Stimulated activated memory B cell treated with anti-CD40 and anti-IgM and Interleukin-4, amounts not matched to agents 10 μg/mL and 1 μg/mL and 100 μg/mL, for 72 hours (primary cell): Measurements from ENCODE around the gene NCBP1.
A peak's percentile ranks its signal among the peaks of the same experiment; 100 is the strongest.

ENCODE experiments used
- ATAC-seq: fragments of 150-1000 bp; cut with Tn5 transposase; 2 replicates; pipeline ENCODE4 v1.10.0; 2021
- H3K27ac Mint-ChIP-seq: one replicate; pipeline ENCODE4 v1.8.0; 2022; ENCODE audit warnings: mild to moderate bottlenecking, mixed read lengths
- H3K27me3 Mint-ChIP-seq: one replicate; pipeline ENCODE4 v1.8.0; 2022; ENCODE audit warnings: mixed read lengths
- H3K36me3 Mint-ChIP-seq: one replicate; pipeline ENCODE4 v1.8.0; 2022; ENCODE audit warnings: mixed read lengths
- H3K4me1 Mint-ChIP-seq: one replicate; pipeline ENCODE4 v1.8.0; 2022; ENCODE audit warnings: mixed read lengths
- H3K4me3 Mint-ChIP-seq: one replicate; pipeline ENCODE4 v1.8.0; 2022; ENCODE audit warnings: mild to moderate bottlenecking, moderate library complexity, mixed read lengths
- H3K9me3 Mint-ChIP-seq: one replicate; pipeline ENCODE4 v1.8.0; 2022; ENCODE audit warnings: mixed read lengths

Gene NCBP1

DNA sequence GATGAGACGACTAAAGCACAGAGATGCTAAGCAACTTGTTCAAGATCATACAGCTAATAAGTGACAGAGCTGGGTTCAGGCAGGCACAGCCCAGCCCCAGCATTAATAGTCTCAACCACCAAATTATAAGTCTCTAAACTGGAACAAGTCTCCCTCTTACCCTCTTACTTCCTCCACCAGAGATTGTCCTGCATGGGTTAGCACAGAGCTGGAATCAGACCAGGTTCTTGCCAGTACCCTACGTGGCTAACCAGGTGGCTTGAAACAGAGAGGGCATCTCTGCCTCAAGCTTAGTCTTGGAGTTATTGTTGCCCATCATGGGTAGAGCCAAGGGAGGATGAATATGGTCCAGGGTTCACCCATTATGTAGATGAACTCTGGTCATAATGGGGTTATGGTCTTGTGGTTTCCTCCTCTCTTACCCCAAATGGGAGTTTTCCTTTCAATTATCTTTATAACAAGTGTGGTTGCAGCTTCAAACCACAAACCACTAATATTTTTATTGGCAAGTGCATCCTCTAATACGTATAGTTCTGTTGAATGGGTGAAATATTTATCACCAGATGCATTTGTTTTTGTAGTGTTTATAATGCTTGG lies 71.8 kb downstream of the NCBP1 start:
- no peaks in the 10 kb centered on the region for H3K36me3 Mint-ChIP-seq
- no peak overlapping the region for H3K4me3 Mint-ChIP-seq
- ATAC-seq: peak; percentile 39
- no peak overlapping the region for H3K27ac Mint-ChIP-seq
- H3K9me3 Mint-ChIP-seq: no peaks in the 10 kb centered on the region
- H3K27me3 Mint-ChIP-seq: peaks cover 34% of the 10 kb centered on the region
- no peaks in the 10 kb centered on the region for H3K4me1 Mint-ChIP-seq

GRCh38 chr9:97706246-97706645 lies 72.6 kb downstream of the NCBP1 start:
- no peak overlapping the region for H3K27ac Mint-ChIP-seq
- no peaks in the 10 kb centered on the region for H3K9me3 Mint-ChIP-seq
- ATAC-seq: no peak
- H3K4me1 Mint-ChIP-seq: peaks cover 6% of the 10 kb centered on the region
- no peak overlapping the region for H3K4me3 Mint-ChIP-seq
- no peaks in the 10 kb centered on the region for H3K36me3 Mint-ChIP-seq
- peaks cover 37% of the 10 kb centered on the region for H3K27me3 Mint-ChIP-seq

- Mint-ChIP-seq H3K4me3 (no peak overlapping the region), H3K4me1 (peaks cover 6% of the 10 kb centered on the region), H3K9me3 (no peaks in the 10 kb centered on the region), H3K27ac (no peak overlapping the region), H3K36me3 (no peaks in the 10 kb centered on the region), H3K27me3 (peaks cover 42% of the 10 kb centered on the region)
- peak; percentile 80 for ATAC-seq
Measured at GRCh38 chr9:97710356-97711222, 77.0 kb downstream of the NCBP1 start.

GRCh38 chr9:97711223-97711626 lies 77.6 kb downstream of the NCBP1 start:
- no peak for ATAC-seq
- no peak overlapping the region for H3K4me3 Mint-ChIP-seq
- peaks cover 42% of the 10 kb centered on the region for H3K27me3 Mint-ChIP-seq
- H3K4me1 Mint-ChIP-seq: peaks cover 6% of the 10 kb centered on the region
- H3K36me3 Mint-ChIP-seq: no peaks in the 10 kb centered on the region
- H3K27ac Mint-ChIP-seq: no peak overlapping the region
- no peaks in the 10 kb centered on the region for H3K9me3 Mint-ChIP-seq

- peaks cover 6% of the 10 kb centered on the region for H3K4me1 Mint-ChIP-seq
- ATAC-seq: no peak
- no peaks in the 10 kb centered on the region for H3K36me3 Mint-ChIP-seq
- peaks cover 3% of the 10 kb centered on the region for H3K9me3 Mint-ChIP-seq
- no peak overlapping the region for H3K4me3 Mint-ChIP-seq
- H3K27me3 Mint-ChIP-seq: peaks cover 41% of the 10 kb centered on the region
- H3K27ac Mint-ChIP-seq: no peak overlapping the region
Measured at GRCh38 chr9:97714435-97714834, 80.8 kb downstream of the NCBP1 start.

DNA sequence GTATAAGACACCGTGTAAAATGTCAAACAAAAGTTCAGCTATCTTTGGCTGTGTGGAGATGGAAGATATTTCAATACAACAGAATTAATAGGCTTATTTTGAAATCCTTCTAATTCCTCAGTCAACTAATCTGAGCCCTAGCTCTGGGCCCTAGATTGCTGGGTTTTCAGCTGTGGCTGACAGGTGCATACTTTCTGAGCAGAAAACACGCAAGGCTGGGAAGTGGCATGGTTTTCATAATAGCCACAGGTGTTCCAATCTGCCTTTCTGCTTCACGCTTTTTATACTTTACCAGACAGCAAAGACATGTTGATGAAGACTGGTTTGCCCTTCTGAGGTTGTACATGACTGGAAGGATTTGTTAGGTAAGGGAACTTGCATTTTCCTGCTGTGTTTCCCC lies 84.2 kb downstream of the NCBP1 start:
- H3K27me3 Mint-ChIP-seq: peaks cover 34% of the 10 kb centered on the region
- no peak overlapping the region for H3K27ac Mint-ChIP-seq
- H3K36me3 Mint-ChIP-seq: peaks cover 7% of the 10 kb centered on the region
- ATAC-seq: no peak
- H3K9me3 Mint-ChIP-seq: peaks cover 9% of the 10 kb centered on the region
- H3K4me1 Mint-ChIP-seq: no peaks in the 10 kb centered on the region
- H3K4me3 Mint-ChIP-seq: no peak overlapping the region

DNA sequence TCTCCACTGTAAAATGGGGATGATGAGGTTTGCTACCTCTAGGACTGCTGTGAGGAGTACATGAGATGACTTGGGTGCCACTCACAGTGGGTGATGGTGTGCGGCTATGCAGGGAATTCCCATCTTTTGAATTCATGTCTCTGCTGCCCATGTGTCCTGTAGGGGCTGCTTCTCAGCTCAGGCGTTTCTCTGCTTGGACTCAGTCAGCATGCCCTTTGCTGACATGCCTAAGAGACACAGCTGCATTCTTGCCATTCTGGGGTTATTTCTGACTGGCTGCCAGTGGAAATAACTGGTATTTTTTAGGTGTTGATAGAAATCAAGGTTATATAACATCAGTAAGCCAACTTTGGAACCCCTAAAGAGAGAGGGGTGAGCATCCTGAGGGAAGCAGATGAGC lies 87.8 kb downstream of the NCBP1 start:
- Mint-ChIP-seq H3K27ac (no peak overlapping the region), H3K27me3 (peaks cover 37% of the 10 kb centered on the region), H3K4me1 (no peaks in the 10 kb centered on the region), H3K4me3 (no peak overlapping the region), H3K9me3 (peaks cover 9% of the 10 kb centered on the region), H3K36me3 (peaks cover 7% of the 10 kb centered on the region)
- ATAC-seq: no peak

- Mint-ChIP-seq H3K4me1 (no peaks in the 10 kb centered on the region), H3K36me3 (peaks cover 7% of the 10 kb centered on the region), H3K4me3 (no peak overlapping the region), H3K27me3 (peaks cover 37% of the 10 kb centered on the region), H3K27ac (no peak overlapping the region), H3K9me3 (peaks cover 9% of the 10 kb centered on the region)
- no peak for ATAC-seq
Measured at GRCh38 chr9:97722331-97722730, 88.7 kb downstream of the NCBP1 start.
